ENCODE measurements around the gene LIMA1.

Gene LIMA1

GRCh38 chr12:50217202-50217601 lies 66.1 kb downstream of the LIMA1 start:
- no peak for DNase-seq (ENCODE audit: low read depth)

GRCh38 chr12:50215033-50215432 lies 68.3 kb downstream of the LIMA1 start:
- DNase-seq (ENCODE audit: low read depth): no peak

DNA sequence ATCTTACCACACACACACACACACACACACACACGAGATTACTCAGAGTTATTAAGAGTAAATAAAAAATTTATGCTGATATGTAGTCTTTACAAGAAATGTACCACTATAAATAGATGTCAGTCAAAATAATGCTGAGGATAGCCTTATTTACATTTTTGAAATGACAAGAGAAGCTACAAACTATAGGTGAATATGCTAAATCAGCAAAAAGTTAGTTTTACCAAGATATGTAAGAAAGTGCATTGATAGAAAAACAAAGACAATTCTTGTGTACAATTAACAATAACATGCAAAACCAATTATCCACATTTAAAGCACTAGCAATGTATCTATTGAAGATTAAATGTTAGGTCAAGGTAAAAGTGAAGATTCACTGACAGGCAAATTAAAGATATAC lies 69.3 kb downstream of the LIMA1 start:
- DNase-seq (ENCODE audit: low read depth): no peak

DNA sequence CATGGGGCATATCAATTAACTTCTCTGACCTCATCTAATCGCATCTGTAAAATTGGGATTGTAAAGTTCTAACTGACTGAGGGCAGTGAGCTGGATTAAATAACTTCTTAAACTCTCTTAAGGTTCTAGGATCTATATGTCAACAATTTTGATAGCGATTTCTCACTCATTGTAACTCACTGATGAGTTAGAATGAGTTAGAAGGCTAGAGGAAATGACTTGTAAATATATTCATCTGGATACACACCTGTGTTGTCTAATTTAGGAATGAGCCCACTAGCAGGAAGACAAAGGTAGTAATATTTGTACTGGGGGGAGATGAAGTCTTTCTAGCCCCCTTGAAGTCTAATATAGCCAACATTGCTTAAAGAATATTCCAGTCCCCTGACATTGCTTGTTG lies 69.9 kb downstream of the LIMA1 start:
- no peak for DNase-seq (ENCODE audit: low read depth)

DNA sequence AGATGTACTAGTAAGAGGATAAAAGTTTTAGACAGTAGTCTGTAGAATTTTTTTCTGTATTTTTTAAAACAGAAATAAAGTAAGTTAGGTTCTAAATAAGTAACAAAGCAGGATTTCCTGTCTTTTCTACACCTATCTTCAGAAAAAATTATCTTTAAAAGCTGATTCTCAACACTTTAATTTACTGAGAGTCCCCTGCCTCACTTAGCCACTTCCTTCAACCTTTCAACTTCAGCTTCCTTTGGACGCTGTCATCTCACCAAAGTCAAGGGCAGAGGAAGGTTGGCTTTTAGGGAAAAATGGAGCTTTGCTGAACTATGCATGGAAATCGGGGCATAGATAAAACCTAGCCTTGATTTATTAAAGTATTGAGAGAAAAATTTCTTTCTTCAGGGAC lies 71.3 kb downstream of the LIMA1 start:
- DNase-seq (ENCODE audit: low read depth): no peak

DNA sequence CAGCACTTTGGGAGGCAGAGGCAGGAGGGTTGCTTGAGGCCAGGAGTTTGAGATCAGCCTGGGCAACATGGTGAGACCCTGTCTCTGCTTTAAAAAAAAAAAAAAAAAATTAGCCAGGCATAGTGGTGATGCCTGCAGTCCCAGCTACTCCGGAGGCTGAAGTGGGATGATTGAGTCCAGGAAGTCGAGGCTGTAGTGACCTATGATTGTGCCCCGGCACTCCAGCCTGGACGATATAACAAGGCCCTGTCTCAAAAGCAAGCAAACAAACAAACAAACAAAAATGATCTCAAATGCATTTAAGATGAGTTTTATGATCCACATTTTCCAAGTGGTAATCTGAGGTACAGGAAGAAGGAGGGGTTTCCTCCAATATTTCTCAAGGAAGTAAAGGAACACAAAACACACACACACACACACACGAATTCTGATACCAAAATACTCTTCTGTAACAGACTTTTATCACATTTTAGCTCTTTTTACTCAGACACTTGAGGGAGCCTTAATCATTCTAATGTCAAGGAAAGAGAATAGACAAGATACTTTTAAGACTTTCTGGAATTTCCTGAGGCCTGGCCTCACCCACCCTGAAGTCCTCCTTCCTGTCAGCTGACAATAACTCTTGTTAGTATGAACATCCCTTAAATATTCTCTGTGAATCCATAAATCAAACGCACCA lies 71.8 kb downstream of the LIMA1 start:
- DNase-seq (ENCODE audit: low read depth): no peak

DNA sequence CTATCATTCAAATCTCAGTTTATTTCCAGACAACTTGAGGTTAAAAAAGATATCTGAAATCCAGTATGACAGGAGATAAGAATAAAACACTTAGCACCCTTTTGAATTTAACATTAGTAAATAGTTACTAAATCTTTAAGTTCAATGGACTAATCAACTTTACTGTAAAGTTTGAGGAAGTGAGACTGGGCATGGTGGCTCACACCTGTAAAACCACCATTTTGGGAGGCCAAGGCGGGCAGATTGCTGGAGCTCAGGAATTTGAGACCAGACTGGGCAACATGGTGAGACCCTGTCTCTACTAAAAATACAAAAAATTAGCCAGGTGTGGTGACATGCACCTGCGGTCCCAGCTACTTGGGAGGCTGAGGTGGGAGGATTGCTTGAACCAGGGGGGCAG lies 75.9 kb downstream of the LIMA1 start:
- DNase-seq (ENCODE audit: low read depth): no peak

DNA sequence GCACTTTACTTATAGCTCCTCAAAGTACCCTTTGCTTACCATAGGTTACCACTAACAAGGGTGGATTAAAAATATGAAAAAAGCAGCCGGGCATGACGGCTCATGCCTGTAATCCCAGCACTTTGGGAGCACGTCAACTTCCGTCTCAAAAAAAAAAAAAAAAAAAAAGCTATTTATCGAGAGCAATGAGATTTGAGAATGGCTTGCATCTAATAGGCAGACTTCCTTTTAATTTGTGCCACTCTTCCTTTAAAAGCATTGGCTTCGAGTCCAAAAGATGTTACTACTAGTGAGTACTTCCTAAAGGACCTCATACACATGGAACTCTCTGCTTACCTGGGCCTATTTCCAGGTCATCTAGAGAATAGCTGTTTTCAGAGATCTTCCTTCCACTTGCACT lies 77.7 kb downstream of the LIMA1 start:
- DNase-seq (ENCODE audit: low read depth): no peak

DNA sequence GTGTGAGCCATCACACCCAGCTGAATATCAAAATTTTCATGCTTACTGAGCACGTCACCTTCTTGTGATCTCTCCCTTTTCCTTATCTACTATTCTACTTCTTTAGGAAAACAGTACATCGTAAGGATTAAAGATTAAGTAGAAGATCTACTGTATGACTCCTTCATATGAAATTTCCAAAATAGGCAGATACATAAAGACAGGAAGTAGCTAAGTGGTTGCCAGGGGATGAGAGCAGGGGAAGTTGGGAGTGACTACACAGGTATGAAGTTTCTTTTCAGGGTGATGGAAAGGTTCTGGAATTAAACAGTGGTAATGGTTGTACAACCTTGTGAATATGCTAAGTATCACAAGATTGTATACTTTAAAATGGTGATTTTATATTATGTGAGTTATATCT lies 79.6 kb downstream of the LIMA1 start:
- no peak for DNase-seq (ENCODE audit: low read depth)

- DNase-seq (ENCODE audit: low read depth): no peak
Measured at GRCh38 chr12:50201987-50202521, 81.3 kb downstream of the LIMA1 start.

DNA sequence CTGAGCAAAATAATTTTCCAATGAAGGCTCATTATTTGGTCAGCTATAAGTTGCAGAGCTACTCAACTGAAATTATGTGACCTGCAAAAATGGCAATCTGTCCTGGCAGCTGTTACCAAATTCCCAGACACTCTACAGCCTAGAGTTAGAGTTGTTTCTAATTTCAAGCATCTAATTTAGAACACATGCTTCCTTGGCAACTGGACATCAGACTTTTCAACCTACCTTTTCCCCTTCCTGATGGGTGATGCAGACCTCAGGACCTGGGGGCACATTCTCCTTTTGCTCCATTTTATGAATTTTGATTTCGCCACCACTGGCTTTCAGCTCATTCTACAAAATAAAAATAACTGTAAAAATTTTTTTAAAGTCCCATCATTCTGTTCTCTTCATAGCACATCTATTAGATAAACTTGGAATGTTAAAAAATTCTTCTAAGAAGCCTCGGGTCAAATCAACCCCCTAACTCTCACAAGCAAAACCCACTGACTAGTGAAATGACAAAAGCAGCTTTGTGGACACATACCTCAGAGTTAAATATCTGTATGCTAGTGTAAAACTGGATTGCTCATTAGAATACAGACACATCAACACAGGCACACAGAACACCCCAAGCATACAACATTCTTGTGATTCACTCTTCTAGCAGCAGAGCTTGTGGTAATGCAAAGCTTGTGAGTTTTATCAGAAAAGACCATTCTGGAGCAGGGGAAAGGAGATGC lies 82.6 kb downstream of the LIMA1 start:
- DNase-seq (ENCODE audit: low read depth): no peak

DNA sequence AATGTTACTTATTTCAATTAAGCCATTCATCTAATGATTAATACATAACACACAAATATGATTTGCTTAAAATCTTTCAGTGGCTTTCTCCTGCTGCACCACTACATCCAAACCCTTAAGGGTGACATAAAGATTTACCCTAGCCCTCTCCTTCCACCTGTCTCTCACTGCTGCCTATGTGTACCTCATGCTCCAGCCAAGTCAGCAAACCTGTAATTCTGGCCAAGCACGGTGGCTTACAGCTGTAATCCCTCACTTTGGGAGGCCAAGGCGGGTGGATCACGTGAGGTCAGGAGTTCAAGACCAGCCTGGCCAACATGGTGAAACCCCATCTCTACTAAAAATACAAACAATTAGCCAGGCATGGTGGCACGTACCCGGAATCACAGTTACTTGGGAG lies 84.5 kb downstream of the LIMA1 start:
- DNase-seq (ENCODE audit: low read depth): no peak

- no peak for DNase-seq (ENCODE audit: low read depth)
Measured at GRCh38 chr12:50197297-50197727, 86.0 kb downstream of the LIMA1 start.

GRCh38 chr12:50196537-50196936 lies 86.8 kb downstream of the LIMA1 start:
- DNase-seq (ENCODE audit: low read depth): no peak

- no peak for DNase-seq (ENCODE audit: low read depth)
Measured at GRCh38 chr12:50195832-50196231, 87.5 kb downstream of the LIMA1 start.

DNA sequence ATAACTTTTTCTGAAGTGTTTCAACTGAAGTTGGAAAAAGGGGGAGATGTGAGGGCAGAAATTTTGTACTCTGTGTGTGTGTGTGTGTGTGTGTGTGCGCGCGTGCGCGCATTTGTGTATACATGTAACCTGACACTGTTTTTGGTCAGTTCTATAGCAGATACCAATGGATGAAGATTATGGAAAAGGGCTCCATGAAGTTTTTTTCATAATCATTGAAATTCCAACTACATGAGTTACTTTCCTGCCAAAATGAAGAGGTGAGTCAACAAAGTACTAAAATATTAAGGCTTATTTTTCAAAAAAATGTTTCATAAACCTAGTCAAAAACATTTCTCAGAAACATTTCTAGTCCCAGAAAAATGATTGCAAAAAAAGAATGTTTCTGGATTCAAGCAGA lies 90.4 kb downstream of the LIMA1 start:
- no peak for DNase-seq (ENCODE audit: low read depth)

- DNase-seq (ENCODE audit: low read depth): no peak
Measured at GRCh38 chr12:50192236-50192635, 91.1 kb downstream of the LIMA1 start.

- DNase-seq (ENCODE audit: low read depth): no peak
Measured at GRCh38 chr12:50190859-50191258, 92.5 kb downstream of the LIMA1 start.

DNA sequence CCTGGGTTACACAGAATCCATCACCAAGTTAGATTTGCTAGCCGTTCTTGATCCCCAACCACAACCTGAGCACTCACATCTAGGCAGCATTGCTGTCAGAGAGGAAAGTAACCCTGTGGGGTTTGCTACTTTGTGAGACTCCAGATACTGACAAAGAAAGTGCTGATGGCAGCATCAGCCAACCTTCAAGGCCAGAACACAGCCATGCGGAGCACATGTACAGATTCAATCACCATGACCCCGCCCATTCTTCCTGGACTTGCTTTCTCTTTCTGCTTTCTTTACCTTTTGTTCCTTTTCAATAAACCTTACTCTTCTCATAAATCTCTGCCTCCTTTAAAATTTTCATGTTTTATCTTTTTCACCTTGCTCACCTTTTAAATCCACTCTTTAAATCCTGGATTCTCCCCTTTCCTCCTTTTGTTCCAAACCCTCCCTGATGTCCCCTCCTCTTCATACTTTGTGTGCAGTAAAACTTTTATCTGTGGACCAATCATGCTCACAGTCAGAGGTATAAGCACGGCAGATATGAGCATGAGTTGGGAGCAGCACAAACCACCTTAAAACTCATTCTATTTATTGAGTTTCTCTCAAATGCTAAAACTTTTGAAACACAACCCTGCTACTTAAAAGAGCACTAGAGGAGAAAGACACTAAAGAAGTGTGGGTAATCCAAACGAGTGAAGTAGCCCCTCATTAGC lies 94.3 kb downstream of the LIMA1 start:
- no peak for DNase-seq (ENCODE audit: low read depth)

- no peak for DNase-seq (ENCODE audit: low read depth)
Measured at GRCh38 chr12:50188241-50188781, 95.0 kb downstream of the LIMA1 start.

DNA sequence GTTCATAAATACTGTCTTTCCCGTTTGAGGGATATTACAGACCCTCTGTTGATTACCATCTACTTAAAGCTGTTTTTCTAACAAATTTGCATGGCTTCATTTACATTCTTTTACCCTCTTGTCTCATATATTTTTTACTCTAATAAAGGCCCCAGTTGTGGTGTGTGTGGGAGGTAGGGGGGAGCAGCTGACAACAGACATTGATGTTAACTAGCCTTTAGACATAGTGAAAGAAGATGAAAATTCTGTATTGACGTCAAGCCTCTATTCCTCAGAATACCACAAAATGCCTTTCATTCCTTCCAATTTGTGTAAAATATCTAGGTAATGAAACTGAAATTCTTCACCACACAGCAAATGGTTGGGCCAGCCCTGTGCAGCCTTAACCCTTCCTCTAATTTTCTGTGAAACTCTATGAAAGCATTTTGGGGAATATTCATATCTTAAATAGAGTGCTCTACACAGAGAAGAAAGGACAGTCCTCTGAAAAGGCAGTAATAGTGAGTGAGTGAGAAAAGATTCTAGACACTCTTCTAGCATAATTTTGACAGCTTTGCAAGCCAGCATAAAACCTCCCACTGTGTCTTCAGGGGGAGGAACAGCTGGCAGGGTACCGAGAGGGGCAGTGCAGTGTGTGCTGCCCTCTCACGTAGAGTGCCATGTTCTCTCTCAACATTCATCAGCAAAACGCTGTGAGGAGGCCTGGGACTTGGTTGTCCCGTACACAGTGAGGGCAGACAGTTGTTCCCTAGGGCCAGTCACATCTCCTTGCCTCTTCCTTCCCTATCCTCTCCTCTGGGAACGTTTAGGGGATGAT lies 96.0 kb downstream of the LIMA1 start:
- DNase-seq (ENCODE audit: low read depth): no peak

DNA sequence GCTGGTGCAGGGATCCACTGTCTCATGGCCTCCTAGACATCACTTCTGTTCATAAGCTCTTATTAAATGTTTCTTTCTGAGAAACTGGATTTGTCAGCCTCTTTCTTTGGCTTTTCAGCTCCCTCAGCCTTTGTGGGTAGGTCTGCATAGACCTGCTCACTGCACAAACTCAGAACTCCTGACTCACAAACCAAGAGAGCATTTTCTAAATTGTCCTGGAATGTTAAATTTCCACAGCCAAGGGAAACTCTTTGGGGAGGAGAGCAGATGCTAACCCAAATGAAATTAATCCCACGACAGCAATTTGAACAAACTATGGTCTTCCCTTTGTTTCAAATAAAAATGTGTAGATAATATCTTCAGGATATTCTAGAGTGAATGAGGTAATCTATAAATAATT lies 96.6 kb downstream of the LIMA1 start:
- DNase-seq (ENCODE audit: low read depth): no peak

Measured in stimulated activated CD8-positive, alpha-beta memory T cell treated with anti-CD3 and anti-CD28 coated beads, Interleukin-7, amount 100 ng/mL, for 24 hours (primary cell).